ENCODE data around the gene CYP46A1.

The CYP46A1 gene

DNA sequence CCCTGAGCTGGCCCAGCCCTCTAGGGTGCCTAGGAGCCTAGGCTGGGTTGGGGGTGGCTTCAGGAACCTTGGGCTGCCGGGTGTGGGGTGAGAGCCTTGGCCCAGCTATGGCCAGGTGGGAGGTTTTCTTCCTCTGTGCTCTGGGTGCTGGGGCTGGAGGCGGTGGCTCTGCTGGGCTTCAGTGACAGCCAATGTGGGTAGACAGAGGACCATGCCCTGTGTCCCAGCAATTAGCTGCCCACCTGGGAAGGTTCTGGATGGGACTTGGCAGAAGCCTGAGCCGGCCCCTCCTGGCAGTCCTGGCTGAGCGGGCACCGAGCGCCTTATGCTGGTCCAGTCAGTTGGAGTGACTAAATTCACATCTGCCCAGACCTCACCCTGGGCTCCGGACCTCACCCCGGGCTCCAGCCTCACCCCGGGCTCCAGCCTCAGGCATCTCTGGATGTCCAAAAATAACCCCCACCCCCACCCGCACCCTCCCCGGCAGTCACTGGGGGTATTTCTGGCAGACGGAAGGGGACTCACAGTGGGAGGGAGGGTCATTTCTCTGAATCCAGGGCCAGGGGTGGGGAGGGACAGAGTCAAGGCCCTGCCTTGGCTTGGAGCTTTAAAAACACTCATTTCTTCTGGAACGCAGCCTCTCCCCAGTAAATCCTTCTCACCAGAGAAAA lies 46.9 kb downstream of the CYP46A1 start:
- TF ChIP-seq POLR2AphosphoS5 (IDR thresholded peaks at IDR 0.05; ENCODE audit: low read depth) = no peak
- TF ChIP-seq, protein P1, sequence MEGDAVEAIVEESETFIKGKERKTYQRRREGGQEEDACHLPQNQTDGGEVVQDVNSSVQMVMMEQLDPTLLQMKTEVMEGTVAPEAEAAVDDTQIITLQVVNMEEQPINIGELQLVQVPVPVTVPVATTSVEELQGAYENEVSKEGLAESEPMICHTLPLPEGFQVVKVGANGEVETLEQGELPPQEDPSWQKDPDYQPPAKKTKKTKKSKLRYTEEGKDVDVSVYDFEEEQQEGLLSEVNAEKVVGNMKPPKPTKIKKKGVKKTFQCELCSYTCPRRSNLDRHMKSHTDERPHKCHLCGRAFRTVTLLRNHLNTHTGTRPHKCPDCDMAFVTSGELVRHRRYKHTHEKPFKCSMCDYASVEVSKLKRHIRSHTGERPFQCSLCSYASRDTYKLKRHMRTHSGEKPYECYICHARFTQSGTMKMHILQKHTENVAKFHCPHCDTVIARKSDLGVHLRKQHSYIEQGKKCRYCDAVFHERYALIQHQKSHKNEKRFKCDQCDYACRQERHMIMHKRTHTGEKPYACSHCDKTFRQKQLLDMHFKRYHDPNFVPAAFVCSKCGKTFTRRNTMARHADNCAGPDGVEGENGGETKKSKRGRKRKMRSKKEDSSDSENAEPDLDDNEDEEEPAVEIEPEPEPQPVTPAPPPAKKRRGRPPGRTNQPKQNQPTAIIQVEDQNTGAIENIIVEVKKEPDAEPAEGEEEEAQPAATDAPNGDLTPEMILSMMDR (IDR thresholded peaks at IDR 0.05; ENCODE audit: insufficient read depth, low read length) = no peak
- no peak for TF ChIP-seq SPI1 (IDR thresholded peaks at IDR 0.05; ENCODE audit: borderline replicate concordance, low read depth)
- TF ChIP-seq, protein P2, sequence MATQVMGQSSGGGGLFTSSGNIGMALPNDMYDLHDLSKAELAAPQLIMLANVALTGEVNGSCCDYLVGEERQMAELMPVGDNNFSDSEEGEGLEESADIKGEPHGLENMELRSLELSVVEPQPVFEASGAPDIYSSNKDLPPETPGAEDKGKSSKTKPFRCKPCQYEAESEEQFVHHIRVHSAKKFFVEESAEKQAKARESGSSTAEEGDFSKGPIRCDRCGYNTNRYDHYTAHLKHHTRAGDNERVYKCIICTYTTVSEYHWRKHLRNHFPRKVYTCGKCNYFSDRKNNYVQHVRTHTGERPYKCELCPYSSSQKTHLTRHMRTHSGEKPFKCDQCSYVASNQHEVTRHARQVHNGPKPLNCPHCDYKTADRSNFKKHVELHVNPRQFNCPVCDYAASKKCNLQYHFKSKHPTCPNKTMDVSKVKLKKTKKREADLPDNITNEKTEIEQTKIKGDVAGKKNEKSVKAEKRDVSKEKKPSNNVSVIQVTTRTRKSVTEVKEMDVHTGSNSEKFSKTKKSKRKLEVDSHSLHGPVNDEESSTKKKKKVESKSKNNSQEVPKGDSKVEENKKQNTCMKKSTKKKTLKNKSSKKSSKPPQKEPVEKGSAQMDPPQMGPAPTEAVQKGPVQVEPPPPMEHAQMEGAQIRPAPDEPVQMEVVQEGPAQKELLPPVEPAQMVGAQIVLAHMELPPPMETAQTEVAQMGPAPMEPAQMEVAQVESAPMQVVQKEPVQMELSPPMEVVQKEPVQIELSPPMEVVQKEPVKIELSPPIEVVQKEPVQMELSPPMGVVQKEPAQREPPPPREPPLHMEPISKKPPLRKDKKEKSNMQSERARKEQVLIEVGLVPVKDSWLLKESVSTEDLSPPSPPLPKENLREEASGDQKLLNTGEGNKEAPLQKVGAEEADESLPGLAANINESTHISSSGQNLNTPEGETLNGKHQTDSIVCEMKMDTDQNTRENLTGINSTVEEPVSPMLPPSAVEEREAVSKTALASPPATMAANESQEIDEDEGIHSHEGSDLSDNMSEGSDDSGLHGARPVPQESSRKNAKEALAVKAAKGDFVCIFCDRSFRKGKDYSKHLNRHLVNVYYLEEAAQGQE (IDR thresholded peaks at IDR 0.05; ENCODE audit: insufficient replicate concordance, low read depth) = no peak
- TF ChIP-seq GABPA (IDR thresholded peaks at IDR 0.05; ENCODE audit: low read depth) = no peak
- Histone ChIP-seq H3K27me3 (ENCODE audit: insufficient read depth, poor library complexity, severe bottlenecking) (peaks cover 13% of the 10 kb centered on the region), H3K4me3 (replicated peaks; ENCODE audit: insufficient read depth, low read length) (no peak overlapping the region), H3K27ac (replicated peaks) (no peak overlapping the region)
- no peak for DNase-seq (ENCODE audit: low read depth in 1 of 2, low spot score in 1 of 2)

DNA sequence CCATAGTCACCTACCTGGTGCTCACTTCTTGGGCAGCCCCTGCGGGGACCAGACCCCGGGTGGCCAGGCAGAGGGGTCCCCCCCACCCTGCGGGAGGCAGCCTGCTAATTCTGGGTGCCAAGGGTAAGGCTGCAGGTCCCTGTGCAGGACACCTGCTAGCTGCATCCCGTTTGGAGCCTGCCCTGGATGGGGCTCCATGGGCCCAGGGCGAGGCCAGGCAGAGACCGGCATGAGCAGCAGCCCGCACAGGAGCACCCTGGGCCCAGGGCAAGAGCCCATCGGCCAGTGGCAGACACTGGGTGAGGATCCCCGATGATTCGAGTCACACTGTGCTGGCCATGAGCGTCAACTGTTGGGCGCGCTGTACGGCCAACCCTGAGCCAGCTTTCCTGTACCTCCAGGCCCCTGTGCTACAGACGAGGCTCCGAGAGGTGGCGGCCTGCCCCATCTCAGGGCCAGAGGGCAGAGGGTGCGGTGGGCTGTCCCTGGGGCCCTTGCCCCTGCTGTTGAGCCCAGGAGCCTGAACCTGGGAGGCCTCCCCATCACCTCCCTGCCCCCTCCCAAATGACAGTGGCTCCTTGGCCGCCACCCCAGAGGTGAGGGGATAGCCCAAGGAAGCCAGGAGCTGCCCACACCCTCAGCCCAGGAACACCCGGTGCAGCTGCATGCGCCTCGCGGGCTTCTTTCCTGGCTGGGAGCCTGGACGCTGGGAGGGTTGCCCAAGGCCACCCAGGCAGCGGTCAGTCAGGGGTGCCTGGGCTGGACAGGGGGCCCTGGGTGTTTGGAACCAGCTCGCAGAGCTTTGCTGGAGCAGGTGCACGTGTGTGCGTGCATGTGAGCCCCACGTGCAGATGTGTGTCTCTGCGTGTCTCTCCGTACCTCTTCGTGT lies 47.7 kb downstream of the CYP46A1 start:
- H3K4me3 ChIP-seq (replicated peaks; ENCODE audit: insufficient read depth, low read length) = no peak overlapping the region
- DNase-seq (ENCODE audit: low read depth in 1 of 2, low spot score in 1 of 2) = no peak
- H3K27ac ChIP-seq (replicated peaks) = no peak overlapping the region
- TF ChIP-seq, protein P1 (IDR thresholded peaks at IDR 0.05; ENCODE audit: insufficient read depth, low read length) = no peak
- no peak for TF ChIP-seq SPI1 (IDR thresholded peaks at IDR 0.05; ENCODE audit: borderline replicate concordance, low read depth)
- TF ChIP-seq POLR2AphosphoS5 (IDR thresholded peaks at IDR 0.05; ENCODE audit: low read depth) = no peak
- no peak for TF ChIP-seq GABPA (IDR thresholded peaks at IDR 0.05; ENCODE audit: low read depth)
- TF ChIP-seq, protein P2 (IDR thresholded peaks at IDR 0.05; ENCODE audit: insufficient replicate concordance, low read depth) = no peak
- peaks cover 13% of the 10 kb centered on the region for H3K27me3 ChIP-seq (ENCODE audit: insufficient read depth, poor library complexity, severe bottlenecking)

DNA sequence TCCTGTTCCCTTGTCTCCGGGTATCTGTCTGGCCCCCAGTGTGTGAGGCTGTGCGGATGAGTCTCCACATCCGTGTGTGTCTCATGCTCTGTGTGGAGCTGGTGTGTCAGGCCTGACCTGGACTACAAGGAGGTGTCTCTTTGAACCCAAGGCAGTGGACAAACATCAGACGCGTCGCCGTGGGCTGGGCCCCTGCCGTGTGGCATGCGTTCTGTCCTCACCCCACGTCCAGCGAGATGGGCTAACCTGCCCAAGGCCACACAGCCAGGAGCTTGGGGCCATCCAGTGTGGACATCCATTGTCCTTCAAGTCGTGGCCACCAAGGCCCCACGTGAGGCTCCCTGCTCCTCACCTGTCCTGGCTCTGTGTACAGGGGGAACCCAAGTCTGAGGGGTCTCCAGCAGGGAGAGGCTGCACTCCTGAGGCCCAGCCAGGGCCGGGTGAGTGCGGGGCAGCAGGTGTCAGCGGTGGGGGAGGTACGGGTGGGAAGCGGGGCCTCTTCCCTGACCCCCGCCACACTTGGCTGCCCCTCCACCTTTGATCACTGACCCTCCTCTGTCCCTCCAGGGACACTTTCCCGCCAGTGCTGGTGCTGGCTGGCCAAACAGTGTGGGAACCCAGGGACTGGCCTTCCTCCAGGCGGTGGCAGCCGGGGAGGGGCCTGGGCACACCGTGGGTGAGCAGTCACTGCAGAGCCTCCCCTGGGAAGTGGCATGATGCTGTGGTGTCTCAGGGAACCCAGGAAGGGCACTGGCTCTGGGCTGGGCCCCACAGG lies 48.5 kb downstream of the CYP46A1 start:
- Histone ChIP-seq H3K4me3 (replicated peaks; ENCODE audit: insufficient read depth, low read length) (no peak overlapping the region), H3K27me3 (ENCODE audit: insufficient read depth, poor library complexity, severe bottlenecking) (peaks cover 20% of the 10 kb centered on the region), H3K27ac (replicated peaks) (no peak overlapping the region)
- TF ChIP-seq, protein P2 (IDR thresholded peaks at IDR 0.05; ENCODE audit: insufficient replicate concordance, low read depth) = no peak
- no peak for TF ChIP-seq SPI1 (IDR thresholded peaks at IDR 0.05; ENCODE audit: borderline replicate concordance, low read depth)
- TF ChIP-seq, protein P1 (IDR thresholded peaks at IDR 0.05; ENCODE audit: insufficient read depth, low read length) = no peak
- no peak for TF ChIP-seq POLR2AphosphoS5 (IDR thresholded peaks at IDR 0.05; ENCODE audit: low read depth)
- no peak for DNase-seq (ENCODE audit: low read depth in 1 of 2, low spot score in 1 of 2)
